Measurements from ENCODE around the gene TMEM51.

The TMEM51 gene

DNA sequence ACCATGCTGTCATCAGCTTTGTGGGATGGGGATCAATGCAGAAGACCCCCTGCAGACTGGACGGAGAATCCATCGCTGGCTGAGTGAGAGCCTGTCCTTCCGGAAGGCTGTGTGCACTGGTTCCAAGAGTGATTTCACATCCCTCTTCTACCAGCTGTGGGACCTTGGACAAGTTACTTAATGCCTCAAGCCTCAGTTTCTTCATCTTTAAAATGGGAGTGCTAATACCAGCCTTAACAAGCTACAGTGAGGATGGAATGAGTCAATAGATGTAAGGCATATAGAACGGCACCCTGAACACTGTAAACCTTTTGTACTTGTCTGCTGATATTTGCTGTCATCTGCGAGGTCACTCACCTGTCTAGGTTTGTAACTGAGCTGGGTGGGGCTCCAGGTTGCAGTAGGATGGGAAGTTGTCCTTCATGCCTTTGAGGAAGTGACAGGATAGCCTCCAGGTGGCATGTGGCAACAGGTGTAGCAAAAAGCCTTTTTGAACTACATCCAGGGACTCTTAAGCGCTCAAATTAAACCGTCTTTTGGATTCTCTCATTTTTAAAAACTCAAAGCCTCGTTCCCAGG, 27.5 kb downstream of the TMEM51 start:
- TF ChIP-seq POLR2AphosphoS5 (IDR thresholded peaks at IDR 0.05; ENCODE audit: low read depth, low read length) (no peak), TAF1 (IDR thresholded peaks at IDR 0.05; ENCODE audit: borderline replicate concordance, insufficient read depth, low read length) (no peak), SIN3A (IDR thresholded peaks at IDR 0.05; ENCODE audit: borderline replicate concordance, insufficient read depth, low read length) (no peak), FOXP2 (optimal IDR thresholded peaks at IDR 0.05; ENCODE audit: borderline replicate concordance, extremely low read depth, extremely low read length, insufficient read depth) (no peak)
- TF ChIP-seq, protein P1, sequence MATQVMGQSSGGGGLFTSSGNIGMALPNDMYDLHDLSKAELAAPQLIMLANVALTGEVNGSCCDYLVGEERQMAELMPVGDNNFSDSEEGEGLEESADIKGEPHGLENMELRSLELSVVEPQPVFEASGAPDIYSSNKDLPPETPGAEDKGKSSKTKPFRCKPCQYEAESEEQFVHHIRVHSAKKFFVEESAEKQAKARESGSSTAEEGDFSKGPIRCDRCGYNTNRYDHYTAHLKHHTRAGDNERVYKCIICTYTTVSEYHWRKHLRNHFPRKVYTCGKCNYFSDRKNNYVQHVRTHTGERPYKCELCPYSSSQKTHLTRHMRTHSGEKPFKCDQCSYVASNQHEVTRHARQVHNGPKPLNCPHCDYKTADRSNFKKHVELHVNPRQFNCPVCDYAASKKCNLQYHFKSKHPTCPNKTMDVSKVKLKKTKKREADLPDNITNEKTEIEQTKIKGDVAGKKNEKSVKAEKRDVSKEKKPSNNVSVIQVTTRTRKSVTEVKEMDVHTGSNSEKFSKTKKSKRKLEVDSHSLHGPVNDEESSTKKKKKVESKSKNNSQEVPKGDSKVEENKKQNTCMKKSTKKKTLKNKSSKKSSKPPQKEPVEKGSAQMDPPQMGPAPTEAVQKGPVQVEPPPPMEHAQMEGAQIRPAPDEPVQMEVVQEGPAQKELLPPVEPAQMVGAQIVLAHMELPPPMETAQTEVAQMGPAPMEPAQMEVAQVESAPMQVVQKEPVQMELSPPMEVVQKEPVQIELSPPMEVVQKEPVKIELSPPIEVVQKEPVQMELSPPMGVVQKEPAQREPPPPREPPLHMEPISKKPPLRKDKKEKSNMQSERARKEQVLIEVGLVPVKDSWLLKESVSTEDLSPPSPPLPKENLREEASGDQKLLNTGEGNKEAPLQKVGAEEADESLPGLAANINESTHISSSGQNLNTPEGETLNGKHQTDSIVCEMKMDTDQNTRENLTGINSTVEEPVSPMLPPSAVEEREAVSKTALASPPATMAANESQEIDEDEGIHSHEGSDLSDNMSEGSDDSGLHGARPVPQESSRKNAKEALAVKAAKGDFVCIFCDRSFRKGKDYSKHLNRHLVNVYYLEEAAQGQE (IDR thresholded peaks at IDR 0.05; ENCODE audit: insufficient read depth in 1 of 2, low read depth in 2 of 2, low read length in 2 of 2), result no peak

DNA sequence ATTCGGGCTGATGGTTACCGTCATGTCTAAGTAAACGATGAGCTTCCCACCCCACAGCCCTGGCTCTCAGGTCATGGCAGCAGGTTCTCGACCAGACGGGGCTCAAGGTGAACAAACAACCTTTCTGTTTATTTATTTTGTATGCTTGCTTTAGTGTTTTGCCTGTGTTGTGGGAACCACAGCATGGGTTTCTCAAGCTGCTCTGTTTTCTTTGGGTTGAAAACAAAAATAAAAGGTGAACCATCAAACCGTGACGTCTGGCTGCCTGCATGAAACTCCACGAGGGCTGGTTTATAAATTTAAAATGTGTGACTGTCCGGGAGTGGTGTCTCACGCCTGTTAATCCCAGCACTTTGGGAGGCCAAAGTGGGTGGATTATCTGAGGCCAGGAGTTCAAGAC, 28.0 kb downstream of the TMEM51 start:
- TF ChIP-seq POLR2AphosphoS5 (IDR thresholded peaks at IDR 0.05; ENCODE audit: low read depth, low read length) (no peak), SIN3A (IDR thresholded peaks at IDR 0.05; ENCODE audit: borderline replicate concordance, insufficient read depth, low read length) (no peak), TAF1 (IDR thresholded peaks at IDR 0.05; ENCODE audit: borderline replicate concordance, insufficient read depth, low read length) (no peak), FOXP2 (optimal IDR thresholded peaks at IDR 0.05; ENCODE audit: borderline replicate concordance, extremely low read depth, extremely low read length, insufficient read depth) (no peak)
- TF ChIP-seq, protein P1 (IDR thresholded peaks at IDR 0.05; ENCODE audit: insufficient read depth in 1 of 2, low read depth in 2 of 2, low read length in 2 of 2), result no peak

DNA sequence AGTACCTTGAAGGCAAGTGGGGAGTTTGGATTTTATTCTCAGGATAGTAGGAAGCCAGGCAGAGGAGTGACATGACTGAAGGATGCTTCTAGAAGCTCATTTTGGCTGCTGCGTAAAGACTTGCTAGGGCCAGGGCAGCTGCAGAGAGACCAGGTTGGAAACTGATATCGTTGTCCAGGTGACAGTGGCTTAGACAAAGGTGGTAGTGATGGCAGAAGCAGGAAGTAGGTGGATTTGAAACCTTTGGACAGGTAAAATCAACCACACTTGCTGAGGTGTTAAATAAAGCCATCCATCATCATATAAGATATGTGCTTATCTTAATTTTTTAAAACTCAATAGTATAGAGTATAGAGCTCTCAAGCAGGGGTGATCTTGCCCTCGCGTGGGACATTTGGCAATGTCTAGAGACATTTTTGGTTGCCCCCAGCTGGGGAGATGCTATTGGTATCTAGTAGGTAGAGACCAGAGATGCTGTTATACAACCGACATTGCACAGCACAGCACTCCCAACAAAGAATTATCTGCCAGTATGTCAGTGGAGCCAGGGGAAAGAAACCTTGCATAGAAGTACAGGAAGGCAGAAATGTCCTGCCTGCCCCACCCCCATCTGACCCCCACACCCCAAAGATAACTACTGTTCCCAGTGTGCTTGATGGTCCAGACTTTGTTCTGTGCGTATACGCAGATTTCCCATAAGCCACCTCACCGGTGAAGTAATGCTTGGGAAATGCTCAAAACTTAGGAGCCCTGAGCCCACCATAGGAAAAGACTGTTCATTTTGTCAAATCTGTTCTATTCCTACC, 31.1 kb downstream of the TMEM51 start:
- TF ChIP-seq FOXP2 (optimal IDR thresholded peaks at IDR 0.05; ENCODE audit: borderline replicate concordance, extremely low read depth, extremely low read length, insufficient read depth) (no peak), POLR2AphosphoS5 (IDR thresholded peaks at IDR 0.05; ENCODE audit: low read depth, low read length) (no peak), SIN3A (IDR thresholded peaks at IDR 0.05; ENCODE audit: borderline replicate concordance, insufficient read depth, low read length) (no peak), TAF1 (IDR thresholded peaks at IDR 0.05; ENCODE audit: borderline replicate concordance, insufficient read depth, low read length) (no peak)
- TF ChIP-seq, protein P1 (IDR thresholded peaks at IDR 0.05; ENCODE audit: insufficient read depth in 1 of 2, low read depth in 2 of 2, low read length in 2 of 2), result no peak

DNA sequence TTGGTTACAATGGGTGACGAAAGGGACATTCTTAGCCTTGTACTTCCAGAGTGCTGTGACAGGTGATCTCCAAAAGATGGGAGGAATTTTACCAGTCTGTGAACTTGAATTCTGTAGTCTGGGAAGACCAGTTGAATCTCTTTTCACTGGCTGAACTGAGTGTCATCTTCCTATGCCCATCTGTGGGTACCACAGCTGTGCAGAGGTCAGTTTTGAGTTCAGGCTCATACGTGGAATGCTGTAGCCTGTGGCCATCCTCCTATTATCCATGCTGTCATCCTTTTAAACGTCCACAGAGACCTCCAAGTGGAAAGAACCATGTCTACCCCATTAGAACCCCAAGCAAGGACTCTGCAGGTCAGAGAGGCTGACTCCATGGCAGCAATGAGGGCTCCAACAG, 32.1 kb downstream of the TMEM51 start:
- TF ChIP-seq, protein P1 (IDR thresholded peaks at IDR 0.05; ENCODE audit: insufficient read depth in 1 of 2, low read depth in 2 of 2, low read length in 2 of 2), result no peak
- TF ChIP-seq FOXP2 (optimal IDR thresholded peaks at IDR 0.05; ENCODE audit: borderline replicate concordance, extremely low read depth, extremely low read length, insufficient read depth), result no peak
- no peak for TF ChIP-seq POLR2AphosphoS5 (IDR thresholded peaks at IDR 0.05; ENCODE audit: low read depth, low read length)
- no peak for TF ChIP-seq TAF1 (IDR thresholded peaks at IDR 0.05; ENCODE audit: borderline replicate concordance, insufficient read depth, low read length)
- no peak for TF ChIP-seq SIN3A (IDR thresholded peaks at IDR 0.05; ENCODE audit: borderline replicate concordance, insufficient read depth, low read length)
